ENCODE measurements around the gene CDK6. TPM values are rescaled to one million over a fixed set of nuclear protein-coding genes. Genes with fewer than 3 reads are reported as not detected.

Gene CDK6
- total RNA-seq, 2 donors from 2014 or later, result 28.5 to 36.6 TPM

- no peaks in the 10 kb centered on the region for H3K27me3 Mint-ChIP-seq (ENCODE audit: insufficient read depth)
- no peak overlapping the region for H3K27ac Mint-ChIP-seq
- TF ChIP-seq, protein P1, sequence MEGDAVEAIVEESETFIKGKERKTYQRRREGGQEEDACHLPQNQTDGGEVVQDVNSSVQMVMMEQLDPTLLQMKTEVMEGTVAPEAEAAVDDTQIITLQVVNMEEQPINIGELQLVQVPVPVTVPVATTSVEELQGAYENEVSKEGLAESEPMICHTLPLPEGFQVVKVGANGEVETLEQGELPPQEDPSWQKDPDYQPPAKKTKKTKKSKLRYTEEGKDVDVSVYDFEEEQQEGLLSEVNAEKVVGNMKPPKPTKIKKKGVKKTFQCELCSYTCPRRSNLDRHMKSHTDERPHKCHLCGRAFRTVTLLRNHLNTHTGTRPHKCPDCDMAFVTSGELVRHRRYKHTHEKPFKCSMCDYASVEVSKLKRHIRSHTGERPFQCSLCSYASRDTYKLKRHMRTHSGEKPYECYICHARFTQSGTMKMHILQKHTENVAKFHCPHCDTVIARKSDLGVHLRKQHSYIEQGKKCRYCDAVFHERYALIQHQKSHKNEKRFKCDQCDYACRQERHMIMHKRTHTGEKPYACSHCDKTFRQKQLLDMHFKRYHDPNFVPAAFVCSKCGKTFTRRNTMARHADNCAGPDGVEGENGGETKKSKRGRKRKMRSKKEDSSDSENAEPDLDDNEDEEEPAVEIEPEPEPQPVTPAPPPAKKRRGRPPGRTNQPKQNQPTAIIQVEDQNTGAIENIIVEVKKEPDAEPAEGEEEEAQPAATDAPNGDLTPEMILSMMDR (conservative IDR thresholded peaks at IDR 0.05), result no peak
- H3K36me3 ChIP-seq (ENCODE audit: control insufficient read depth, insufficient read depth, low read length), result peaks cover 9% of the 10 kb centered on the region
- H3K27ac ChIP-seq (ENCODE audit: low read depth, low read length), result no peak overlapping the region
- DNase-seq, result peak; percentile 47
- 52 to 83% methylated on average over 3 to 6 of the region's 6 CpGs for WGBS, 2 experiments (ENCODE audit: insufficient coverage in 1 of 2, insufficient read length in 1 of 2)
- no peak overlapping the region for H3K9ac ChIP-seq (ENCODE audit: extremely low read depth, low read length, poor library complexity, severe bottlenecking)
- no peak overlapping the region for H3K4me3 ChIP-seq (ENCODE audit: low read length)
- no peaks in the 10 kb centered on the region for H3K9me3 ChIP-seq (ENCODE audit: control insufficient read depth, low read length)
- H3K4me1 Mint-ChIP-seq, result peaks cover 6% of the 10 kb centered on the region
- H3K9me3 Mint-ChIP-seq, result no peaks in the 10 kb centered on the region
- H3K4me3 Mint-ChIP-seq, result no peak overlapping the region
- peaks cover 3% of the 10 kb centered on the region for H3K36me3 Mint-ChIP-seq (ENCODE audit: low read depth)
- H3K27me3 ChIP-seq (ENCODE audit: control insufficient read depth, insufficient read depth, low read length, poor library complexity, severe bottlenecking), result no peaks in the 10 kb centered on the region
- no peaks in the 10 kb centered on the region for H3K4me1 ChIP-seq (ENCODE audit: control insufficient read depth, insufficient read depth, low read length)
These were observed 95.7 kb downstream of the CDK6 start for GRCh38 chr7:92740700-92741126.

GRCh38 chr7:92740134-92740533, 96.2 kb downstream of the CDK6 start:
- H3K9ac ChIP-seq (ENCODE audit: extremely low read depth, low read length, poor library complexity, severe bottlenecking), result no peak overlapping the region
- H3K27me3 Mint-ChIP-seq (ENCODE audit: insufficient read depth), result no peaks in the 10 kb centered on the region
- H3K4me1 Mint-ChIP-seq, result peaks cover 6% of the 10 kb centered on the region
- peaks cover 9% of the 10 kb centered on the region for H3K36me3 ChIP-seq (ENCODE audit: control insufficient read depth, insufficient read depth, low read length)
- H3K36me3 Mint-ChIP-seq (ENCODE audit: low read depth), result peaks cover 3% of the 10 kb centered on the region
- no peak overlapping the region for H3K27ac ChIP-seq (ENCODE audit: low read depth, low read length)
- H3K9me3 ChIP-seq (ENCODE audit: control insufficient read depth, low read length), result no peaks in the 10 kb centered on the region
- no peak overlapping the region for H3K4me3 Mint-ChIP-seq
- no peak overlapping the region for H3K4me3 ChIP-seq (ENCODE audit: low read length)
- TF ChIP-seq, protein P1 (conservative IDR thresholded peaks at IDR 0.05), result no peak
- no peaks in the 10 kb centered on the region for H3K9me3 Mint-ChIP-seq
- 87 to 95% methylated on average over 2 to 4 of the region's 4 CpGs for WGBS, 2 experiments (ENCODE audit: insufficient coverage in 1 of 2, insufficient read length in 1 of 2)
- no peaks in the 10 kb centered on the region for H3K27me3 ChIP-seq (ENCODE audit: control insufficient read depth, insufficient read depth, low read length, poor library complexity, severe bottlenecking)
- H3K4me1 ChIP-seq (ENCODE audit: control insufficient read depth, insufficient read depth, low read length), result no peaks in the 10 kb centered on the region
- no peak for DNase-seq
- H3K27ac Mint-ChIP-seq, result no peak overlapping the region

GRCh38 chr7:92739091-92739490, 97.3 kb downstream of the CDK6 start:
- H3K4me3 Mint-ChIP-seq, result no peak overlapping the region
- no peaks in the 10 kb centered on the region for H3K27me3 Mint-ChIP-seq (ENCODE audit: insufficient read depth)
- peaks cover 2% of the 10 kb centered on the region for H3K36me3 Mint-ChIP-seq (ENCODE audit: low read depth)
- H3K27ac Mint-ChIP-seq, result no peak overlapping the region
- no peaks in the 10 kb centered on the region for H3K4me1 ChIP-seq (ENCODE audit: control insufficient read depth, insufficient read depth, low read length)
- H3K4me3 ChIP-seq (ENCODE audit: low read length), result no peak overlapping the region
- peaks cover 4% of the 10 kb centered on the region for H3K36me3 ChIP-seq (ENCODE audit: control insufficient read depth, insufficient read depth, low read length)
- no peak for DNase-seq
- TF ChIP-seq, protein P1 (conservative IDR thresholded peaks at IDR 0.05), result no peak
- no peak overlapping the region for H3K9ac ChIP-seq (ENCODE audit: extremely low read depth, low read length, poor library complexity, severe bottlenecking)
- H3K4me1 Mint-ChIP-seq, result peaks cover 6% of the 10 kb centered on the region
- H3K27ac ChIP-seq (ENCODE audit: low read depth, low read length), result no peak overlapping the region
- H3K9me3 Mint-ChIP-seq, result no peaks in the 10 kb centered on the region
- H3K27me3 ChIP-seq (ENCODE audit: control insufficient read depth, insufficient read depth, low read length, poor library complexity, severe bottlenecking), result no peaks in the 10 kb centered on the region
- no peaks in the 10 kb centered on the region for H3K9me3 ChIP-seq (ENCODE audit: control insufficient read depth, low read length)
